Esophagus squamous epithelium (tissue), 5 donors: ENCODE data around the gene SYTL3. TPM values are rescaled to one million over a fixed set of nuclear protein-coding genes. Genes with fewer than 3 reads are reported as not detected.

Experiments used
- DNase-seq: peaks from one replicate; lab custom pipeline; 2025; lab: John Stamatoyannopoulos, UW
- H3K27ac ChIP-seq, 4 donors: fragments of 200-600 bp; sonication (generic); one replicate each; pipeline ENCODE4 v1.5.1; 2016 to 2019; ENCODE audit warnings: mild to moderate bottlenecking in 1 of 4
- H3K27me3 ChIP-seq, 4 donors: fragments of 200-600 bp; sonication (generic); 1 replicate in 3 of 4; 2 replicates in 1 of 4; pipeline versions ENCODE4 v1.5.1 to v1.6.0; 2017 to 2021; ENCODE audit warnings: antibody characterized with exemption in 1 of 4
- H3K36me3 ChIP-seq, 3 donors: fragments of 200-600 bp; sonication (generic); one replicate each; pipeline ENCODE4 v1.5.1; 2016 to 2019
- H3K4me1 ChIP-seq, 3 donors: fragments of 200-600 bp; sonication (generic); one replicate each; pipeline ENCODE4 v1.5.1; 2017 to 2019
- H3K4me3 ChIP-seq, 4 donors: fragments of 200-600 bp; sonication (generic); 1 replicate in 3 of 4; 2 replicates in 1 of 4; pipeline ENCODE4 v1.5.1; 2016 to 2019; ENCODE audit warnings: mild to moderate bottlenecking in 2 of 4, moderate library complexity in 1 of 4
- H3K9me3 ChIP-seq, 3 donors: fragments of 200-600 bp; sonication (generic); one replicate each; pipeline ENCODE4 v1.5.1; 2016 to 2019
- CTCF ChIP-seq, 6 experiments: fragments of 450-650 bp in 4 of 6; fragments of 200-600 bp in 2 of 6; sonication (generic) in 2 of 6; IDR thresholded peaks; one replicate each; pipeline ENCODE4 v1.5.1; 2016 to 2019; ENCODE audit warnings: antibody characterized with exemption in 6 of 6, mild to moderate bottlenecking in 4 of 6, moderate library complexity in 4 of 6
- POLR2A ChIP-seq, 4 donors: fragments of 450-650 bp; IDR thresholded peaks; one replicate each; pipeline ENCODE4 v1.6.1; 2017; ENCODE audit warnings: antibody characterized with exemption in 4 of 4, mild to moderate bottlenecking in 4 of 4, moderate library complexity in 3 of 4
- WGBS, 2 donors: methylation state at CpG; one replicate each; pipeline ENCODE4 v1.1.5; 2018; 5-methylcytosine and 5-hydroxymethylcytosine counted together
- intact Hi-C: fragments of 100-400 bp; cut with DNase I; formaldehyde crosslinking; loops from one replicate; pipeline ENCODE4 v1.15.0; 2022
- total RNA-seq, 4 donors: library from RNA; depleted of rRNA; stranded (reverse); fragments of >200 nt; gene quantifications; one replicate each; pipeline ENCODE4 v1.1.0, GENCODE V29; 2016
- donor health status: DM: yes; HTN: yes; CAD: no.

Gene SYTL3
- total RNA-seq, 4 donors from 2014 or later: 1.6 to 8.0 (median 3.0) TPM

DNA sequence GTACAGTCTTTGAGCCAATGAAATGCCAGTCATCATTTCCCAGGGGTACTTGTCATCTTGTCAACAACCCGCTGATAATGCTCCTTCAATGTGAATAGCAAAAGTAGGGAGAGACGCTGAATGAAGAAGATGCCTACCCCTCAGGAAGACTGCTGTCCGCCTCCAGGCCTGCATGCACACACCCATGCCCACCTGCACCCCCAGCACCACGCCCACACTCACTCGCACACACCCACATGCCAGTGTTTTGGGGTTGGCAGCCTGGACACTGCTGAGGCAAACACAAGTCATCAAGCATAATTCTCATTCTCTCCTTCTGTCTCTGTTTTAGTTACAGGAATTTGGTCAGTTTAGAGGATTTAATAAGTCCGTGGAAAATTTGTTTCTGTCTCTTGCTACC is 63.6 kb downstream of the SYTL3 start:
- no peak for TF ChIP-seq CTCF (IDR thresholded peaks at IDR 0.05)
- Histone ChIP-seq H3K4me1 (peaks cover 0 to 20% (median under 1%) of the 10 kb centered on the region in 3 donors), H3K4me3 (no peak overlapping the region), H3K36me3 (peaks cover 0 to 7% (median 0%) of the 10 kb centered on the region in 3 donors), H3K27me3 (no peaks in the 10 kb centered on the region), H3K9me3 (no peaks in the 10 kb centered on the region), H3K27ac (no peak overlapping the region)
- intact Hi-C loops: no loop called here
- WGBS, 2 donors: 86 to 97% methylated on average over 6 of the region's 6 CpGs
- no peak for DNase-seq

DNA sequence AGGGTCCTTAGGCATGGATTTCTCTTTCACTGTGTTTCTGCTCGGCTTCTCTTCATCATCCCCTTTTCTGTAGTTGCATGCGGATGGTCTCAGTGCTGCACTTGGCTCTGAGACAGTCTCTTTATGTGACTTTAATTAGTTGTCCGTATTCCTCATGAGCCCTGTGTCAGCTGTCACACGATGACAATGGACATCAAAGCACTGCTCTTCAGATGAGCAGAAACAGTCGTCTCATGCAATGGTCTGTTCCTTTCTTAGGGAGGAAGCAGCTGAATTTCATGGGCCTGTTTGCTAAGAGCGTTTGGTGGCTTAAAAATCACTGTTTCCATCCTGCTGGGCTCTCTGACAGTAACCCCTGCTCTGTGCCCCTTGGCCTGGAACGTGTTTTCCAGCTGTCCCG is 64.9 kb downstream of the SYTL3 start:
- Histone ChIP-seq H3K4me1 (peaks cover 0 to 20% (median 0%) of the 10 kb centered on the region in 3 donors), H3K36me3 (peaks cover 0 to 7% (median 0%) of the 10 kb centered on the region in 3 donors), H3K27ac (no peak overlapping the region), H3K4me3 (no peak overlapping the region), H3K27me3 (no peaks in the 10 kb centered on the region), H3K9me3 (no peaks in the 10 kb centered on the region)
- DNase-seq: no peak
- intact Hi-C loops: no loop called here
- TF ChIP-seq POLR2A (IDR thresholded peaks at IDR 0.05) (no peak), CTCF (IDR thresholded peaks at IDR 0.05) (no peak)
- 77% methylated on average over 8 of the region's 8 CpGs for WGBS, 2 donors

DNA sequence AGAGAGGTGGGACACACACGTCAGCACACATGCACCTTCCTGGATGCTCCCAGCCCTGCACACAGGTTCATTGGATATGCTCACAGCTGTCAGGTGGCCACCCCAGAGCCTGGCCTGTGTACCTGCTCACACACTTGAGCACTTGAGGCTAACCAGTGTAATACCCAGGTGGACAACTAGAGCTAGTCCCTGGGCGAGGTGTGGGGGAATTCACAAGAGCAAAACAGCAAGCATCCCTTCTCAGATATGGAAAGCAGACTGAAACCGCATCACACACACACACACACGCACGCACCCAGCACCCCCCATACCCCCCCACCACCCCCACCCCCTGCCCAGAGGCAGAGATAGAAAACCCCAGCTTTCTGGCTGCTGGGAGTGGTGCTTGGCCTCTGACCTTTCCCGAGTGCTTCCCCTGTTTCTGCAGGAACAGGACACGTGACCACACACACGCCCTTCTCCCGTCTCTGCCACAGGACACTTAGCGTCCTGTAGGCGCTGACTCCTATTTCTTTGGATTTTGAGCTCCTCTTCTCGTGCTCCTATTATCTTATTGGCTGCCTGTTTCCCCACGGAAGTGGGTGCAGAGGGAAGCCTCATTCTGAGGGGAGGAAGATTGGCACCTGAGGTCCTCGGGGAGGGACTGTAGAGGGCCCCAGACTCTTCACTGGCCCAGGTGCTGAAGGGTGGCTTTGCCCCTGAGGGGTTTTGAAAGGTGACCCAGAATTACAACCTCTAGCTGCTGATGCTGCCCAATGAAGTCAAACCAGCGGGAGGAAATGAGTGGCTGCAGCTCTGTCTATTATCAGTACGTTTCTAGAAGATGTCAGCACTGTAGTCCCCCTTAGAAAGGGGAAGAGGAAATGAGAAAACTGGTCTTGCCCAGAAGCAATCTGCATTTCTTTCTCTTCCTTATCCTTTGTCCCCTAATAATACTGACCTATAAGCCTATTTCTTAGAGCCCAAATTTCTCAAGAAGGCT is 65.8 kb downstream of the SYTL3 start:
- DNase-seq: no peak
- intact Hi-C loops: no loop called here
- Histone ChIP-seq H3K9me3 (no peaks in the 10 kb centered on the region), H3K4me3 (no peak overlapping the region), H3K36me3 (peaks cover 0 to 7% (median 0%) of the 10 kb centered on the region in 3 donors), H3K27ac (peak overlapping the region in 3 of 4 donors; percentile 34 to 45 (median 45)), H3K4me1 (peaks cover 0 to 29% (median 1%) of the 10 kb centered on the region in 3 donors), H3K27me3 (no peaks in the 10 kb centered on the region)
- TF ChIP-seq POLR2A (IDR thresholded peaks at IDR 0.05) (no peak), CTCF (IDR thresholded peaks at IDR 0.05) (no peak)
- WGBS, 2 donors: 58 to 77% methylated on average over 3 to 10 of the region's 16 CpGs

- no peaks in the 10 kb centered on the region for H3K27me3 ChIP-seq
- H3K36me3 ChIP-seq: peaks cover 0 to 7% (median 0%) of the 10 kb centered on the region in 3 donors
- no peak for DNase-seq
- TF ChIP-seq CTCF (IDR thresholded peaks at IDR 0.05) (no peak), POLR2A (IDR thresholded peaks at IDR 0.05) (no peak)
- H3K9me3 ChIP-seq: no peaks in the 10 kb centered on the region
- H3K4me1 ChIP-seq: peaks cover 0 to 28% (median 7%) of the 10 kb centered on the region in 3 donors
- H3K27ac ChIP-seq: peak overlapping the region in 2 of 4 donors; percentile 16 to 63
- no peak overlapping the region for H3K4me3 ChIP-seq
- intact Hi-C loops: no loop called here
- WGBS, 2 donors: 76 to 78% methylated on average over 12 of the region's 16 CpGs
Measured at GRCh38 chr6:158717341-158718330, 67.8 kb downstream of the SYTL3 start.
